Erythroblast (primary cell): ENCODE measurements around the gene PDE2A.

Experiments
- GATA1 ChIP-seq: IDR thresholded peaks from 2 replicates; pipeline ENCODE4 v1.6.1; 2011; ENCODE audit warnings: low read depth, mild to moderate bottlenecking, control low read depth, low read length, moderate library complexity
- POLR2A ChIP-seq: IDR thresholded peaks from 2 replicates; pipeline ENCODE4 v1.6.1; 2011; ENCODE audit warnings: mild to moderate bottlenecking, low read length

DNA sequence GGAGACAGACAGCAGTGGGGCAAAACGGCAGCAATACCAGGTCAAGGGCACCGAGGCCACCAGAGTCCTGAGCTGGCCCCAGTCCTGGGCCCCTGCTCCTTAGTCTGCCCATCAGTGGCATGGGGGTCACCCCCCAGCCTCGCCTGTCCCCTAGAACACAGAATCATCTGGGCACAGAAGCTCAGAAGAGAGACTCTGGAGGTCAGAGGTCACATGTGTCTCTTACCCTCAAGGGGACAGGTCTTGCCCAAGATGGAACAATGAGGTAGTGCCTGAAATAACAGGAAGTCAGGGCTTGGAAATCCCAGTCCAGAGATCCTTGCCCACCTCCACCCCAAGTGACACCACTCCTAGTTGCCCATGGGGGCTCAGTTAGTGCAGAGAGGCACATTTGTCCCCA is 20.6 kb downstream of the PDE2A start:
- TF ChIP-seq POLR2A = no peak
- no peak for TF ChIP-seq GATA1
